K562 (cell line): ENCODE measurements around the gene TAF4. TPM values are rescaled to one million over a fixed set of nuclear protein-coding genes. Genes with fewer than 3 reads are reported as not detected.

Experiments used
- ATAC-seq: fragments of 200-7000 bp; cut with Tn5 transposase; 3 replicates; pipeline ENCODE4 v1.9.1; 2020; ENCODE audit warnings: moderate library complexity
- BruUV-seq: library from RNA; stranded (reverse); fragments of 400-500 nt; replicated peaks from 2 replicates; lab custom pipeline; 2021; lab: Mats Ljungman, UMichigan
- CTCF ChIA-PET: fragments of 300-600 bp; formaldehyde crosslinking; extraction: SDS; loops from one replicate; lab custom pipeline; 2021; ENCODE audit warnings: low intra/inter-chr PET ratio; lab: Yijun Ruan, JAX
- POLR2A ChIA-PET: fragments of 300-600, 350-650 bp; sonication (Branson Sonifier 250); formaldehyde crosslinking; extraction: SDS; loops from one replicate; lab custom pipeline; 2021; ENCODE audit warnings: antibody characterized with exemption, inconsistent platforms; lab: Yijun Ruan, JAX
- DNase-seq, 4 experiments: peaks; one replicate each; pipeline versions ENCODE4 v3.0.0 to v3.0.0-alpha.2; 2011 to 2018; ENCODE audit warnings: low spot score in 3 of 4, mixed read lengths in 3 of 4; ENCODE audit errors: extremely low read depth in 1 of 4
- FAIRE-seq: peaks from 2 replicates; lab custom pipeline; 2011; peaks lifted over from hg19 to GRCh38; lab: Jason Lieb, UNC
- H2AFZ ChIP-seq: 2 replicates; pipeline ENCODE4 v1.6.0; 2011; ENCODE audit warnings: low read depth, low read length, control low read depth, inconsistent platforms
- H3K27ac ChIP-seq: fragments of 200-600 bp; 3 replicates; pipeline ENCODE4 v1.8.0; 2011; ENCODE audit warnings: low read depth, mild to moderate bottlenecking, control low read depth, inconsistent platforms, low read length, moderate library complexity, mixed read lengths; ENCODE audit errors: extremely low read depth
- H3K27me3 ChIP-seq, 2 experiments: fragments of 300-600 bp in 1 of 2; 2 replicates in 1 of 2; 3 replicates in 1 of 2; pipeline versions ENCODE4 v1.6.0 to v1.8.0; 2011; ENCODE audit warnings: inconsistent platforms in 2 of 2, low read length in 2 of 2, mild to moderate bottlenecking in 1 of 2, mixed read lengths in 1 of 2, moderate library complexity in 1 of 2; ENCODE audit not compliant: control insufficient read depth in 2 of 2, insufficient read depth in 2 of 2
- H3K36me3 ChIP-seq: fragments of 300-600 bp; 3 replicates; pipeline ENCODE4 v1.8.0; 2011; ENCODE audit warnings: mild to moderate bottlenecking, low read length, inconsistent platforms; ENCODE audit not compliant: control insufficient read depth, insufficient read depth
- H3K4me1 ChIP-seq, 2 experiments: fragments of 200-600 bp in 1 of 2; replicated peaks in 1 of 2; 2 replicates in 1 of 2; 3 replicates in 1 of 2; pipeline versions ENCODE4 v1.5.1 to v1.8.0; 2011; ENCODE audit warnings: inconsistent platforms in 2 of 2, low read length in 2 of 2, mild to moderate bottlenecking in 1 of 2, mixed read lengths in 1 of 2, moderate library complexity in 1 of 2; ENCODE audit not compliant: control insufficient read depth in 2 of 2, insufficient read depth in 2 of 2
- H3K4me2 ChIP-seq: 2 replicates; pipeline ENCODE4 v1.6.1; 2011; ENCODE audit warnings: low read length, control low read depth, inconsistent platforms, mixed read lengths; ENCODE audit not compliant: insufficient read depth
- H3K4me3 ChIP-seq: fragments of 200-600 bp; sonication (generic), shearing (Covaris generic); 2 replicates; pipeline ENCODE4 v1.5.1; 2016; ENCODE audit warnings: control low read depth, inconsistent platforms
- H3K79me2 ChIP-seq: fragments of 200-600 bp; 3 replicates; pipeline ENCODE4 v1.8.0; 2011; ENCODE audit warnings: low read length, inconsistent platforms; ENCODE audit not compliant: control insufficient read depth, insufficient read depth
- H3K9ac ChIP-seq, 2 experiments: 2 replicates each; pipeline versions ENCODE4 v1.6.0 to v1.6.1; 2011; ENCODE audit warnings: low read depth in 2 of 2, low read length in 2 of 2, control low read depth in 1 of 2, inconsistent platforms in 1 of 2, mild to moderate bottlenecking in 1 of 2, mixed read lengths in 1 of 2; ENCODE audit not compliant: insufficient read depth in 1 of 2
- H3K9me1 ChIP-seq: one replicate; pipeline ENCODE4 v1.6.0; 2011; ENCODE audit warnings: inconsistent platforms, mild to moderate bottlenecking, low read length, moderate library complexity; ENCODE audit not compliant: control insufficient read depth, insufficient read depth
- H3K9me3 ChIP-seq: replicated peaks from 2 replicates; pipeline ENCODE4 v1.5.1; 2011; ENCODE audit warnings: low read depth, low read length, inconsistent platforms; ENCODE audit not compliant: control insufficient read depth, insufficient read depth
- H4K20me1 ChIP-seq: replicated peaks from 2 replicates; pipeline ENCODE4 v1.6.1; 2011; ENCODE audit warnings: low read length, inconsistent platforms, mixed read lengths; ENCODE audit not compliant: control insufficient read depth, insufficient read depth
- ARNT ChIP-seq, 2 experiments: fragments of 450-650 bp; IDR thresholded peaks; 2 replicates each; pipeline ENCODE4 v1.6.1; 2016; ENCODE audit warnings: mild to moderate bottlenecking in 1 of 2
- CBX2 ChIP-seq: fragments of 200-600 bp; sonication (generic); IDR thresholded peaks from one replicate; pipeline ENCODE4 v1.6.1; 2012; ENCODE audit warnings: mild to moderate bottlenecking, low read length, inconsistent platforms; ENCODE audit not compliant: insufficient read depth, poor library complexity, severe bottlenecking
- FOXO4 ChIP-seq: fragments of 450-650 bp; formaldehyde crosslinking; IDR thresholded peaks from 2 replicates; pipeline ENCODE4 v1.4.0; 2020; ENCODE audit warnings: mild to moderate bottlenecking, moderate library complexity
- KAT8 ChIP-seq: fragments of 450-650 bp; IDR thresholded peaks from 2 replicates; pipeline ENCODE4 v1.6.1; 2016; ENCODE audit warnings: low read depth, mild to moderate bottlenecking
- KHSRP ChIP-seq: fragments of 450-650 bp; IDR thresholded peaks from 2 replicates; pipeline ENCODE4 v1.6.1; 2017
- SAFB2 ChIP-seq: fragments of 200-400 bp; formaldehyde crosslinking; IDR thresholded peaks from 2 replicates; pipeline ENCODE4 v1.6.1; 2018; ENCODE audit warnings: borderline replicate concordance, low read length, low read depth, moderate library complexity; ENCODE audit not compliant: severe bottlenecking
- SRF ChIP-seq, 2 experiments: fragments of 250-450, 450-650 bp in 1 of 2; sonication (Bioruptor Pico) in 1 of 2; sonication (generic) in 1 of 2; formaldehyde crosslinking; IDR thresholded peaks; 2 replicates each; pipeline versions ENCODE4 v1.5.0 to v1.5.1; 2020 to 2022; ENCODE audit warnings: mild to moderate bottlenecking in 1 of 2, missing genetic modification reagents in 1 of 2
- SRSF3 ChIP-seq: fragments of 200-400 bp; formaldehyde crosslinking; IDR thresholded peaks from 2 replicates; pipeline ENCODE4 v1.6.1; 2016; ENCODE audit warnings: mild to moderate bottlenecking, low read length, moderate library complexity; ENCODE audit not compliant: insufficient read depth
- WGBS: fragments of 100-300 bp; shearing (Covaris generic); methylation state at CpG from one replicate; pipeline ENCODE4 v1.1.6; 2016; ENCODE audit warnings: low coverage, mixed read lengths; ENCODE audit not compliant: insufficient coverage; ENCODE audit errors: missing lambda C conversion rate; 5-methylcytosine and 5-hydroxymethylcytosine counted together
- in situ Hi-C: fragments of 300-500 bp; cut with MboI; formaldehyde crosslinking; loops from 4 replicates; pipeline ENCODE4 v1.15.0; 2018; ENCODE audit warnings: inconsistent platforms, mixed read lengths
- intact Hi-C: fragments of 100-400 bp; cut with micrococcal nuclease; formaldehyde crosslinking; loops from 2 replicates; pipeline ENCODE4 v1.14.2; 2022
- polyA plus RNA-seq, 8 experiments: library from polyadenylated mRNA; depleted of rRNA in 4 of 8; stranded (reverse) in 5 of 8; unstranded in 3 of 8; fragments of >200 nt; fragmentation: Nextera tagmentation in 2 of 8; fragmentation: Illumina TruSeq in 1 of 8; extraction: Ambion mirVana in 2 of 8; extraction: Trizol in 1 of 8; gene quantifications; 2 replicates each; pipeline versions ENCODE4 v1.2.1 to v1.2.3, GENCODE V29; 2011 to 2014; ENCODE audit warnings: inconsistent platforms in 1 of 8, missing spikeins in 1 of 8
- total RNA-seq, 7 experiments: library from RNA; depleted of rRNA in 6 of 7; stranded (reverse); fragments of >200 nt in 6 of 7; fragmentation: Illumina TruSeq in 2 of 7; extraction: Trizol in 2 of 7; gene quantifications; 2 replicates each; pipeline versions ENCODE4 v1.2.1 to v1.2.3, GENCODE V29; 2011 to 2021; ENCODE audit warnings: low replicate concordance in 1 of 7
- TF ChIP-seq, protein P1 (sequence below): fragments of 200-800 bp; sonication (Bioruptor generic); IDR thresholded peaks from 2 replicates; pipeline ENCODE4 v1.6.1; 2016; ENCODE audit warnings: missing genetic modification characterization, missing compliant biosample characterization
- TF ChIP-seq, protein P2 (sequence below), 2 experiments: fragments of 450-650 bp; IDR thresholded peaks; 2 replicates each; pipeline ENCODE4 v1.6.1; 2016

TAF4 gene
- total and polyA plus RNA-seq, 9 of the 15 experiments (the other 6 are each of a cell fraction or from before 2014, with no cell fraction given) = 0.44 to 28.3 (median 5.6) TPM

DNA sequence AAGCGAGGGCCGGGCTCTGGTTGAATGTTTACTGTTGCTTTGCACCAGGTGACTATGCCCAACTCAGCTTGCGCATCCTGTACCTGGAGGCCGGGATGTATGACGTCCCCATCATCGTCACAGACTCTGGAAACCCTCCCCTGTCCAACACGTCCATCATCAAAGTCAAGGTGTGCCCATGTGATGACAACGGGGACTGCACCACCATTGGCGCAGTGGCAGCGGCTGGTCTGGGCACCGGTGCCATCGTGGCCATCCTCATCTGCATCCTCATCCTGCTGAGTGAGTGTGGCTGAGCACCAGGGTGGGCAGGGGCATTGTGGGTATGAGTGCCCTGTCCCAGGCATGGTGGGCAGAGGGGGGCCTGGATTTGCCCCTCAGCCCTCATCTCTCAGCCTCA, 136.1 kb downstream of the TAF4 start (continued):
- TF ChIP-seq, protein P1, sequence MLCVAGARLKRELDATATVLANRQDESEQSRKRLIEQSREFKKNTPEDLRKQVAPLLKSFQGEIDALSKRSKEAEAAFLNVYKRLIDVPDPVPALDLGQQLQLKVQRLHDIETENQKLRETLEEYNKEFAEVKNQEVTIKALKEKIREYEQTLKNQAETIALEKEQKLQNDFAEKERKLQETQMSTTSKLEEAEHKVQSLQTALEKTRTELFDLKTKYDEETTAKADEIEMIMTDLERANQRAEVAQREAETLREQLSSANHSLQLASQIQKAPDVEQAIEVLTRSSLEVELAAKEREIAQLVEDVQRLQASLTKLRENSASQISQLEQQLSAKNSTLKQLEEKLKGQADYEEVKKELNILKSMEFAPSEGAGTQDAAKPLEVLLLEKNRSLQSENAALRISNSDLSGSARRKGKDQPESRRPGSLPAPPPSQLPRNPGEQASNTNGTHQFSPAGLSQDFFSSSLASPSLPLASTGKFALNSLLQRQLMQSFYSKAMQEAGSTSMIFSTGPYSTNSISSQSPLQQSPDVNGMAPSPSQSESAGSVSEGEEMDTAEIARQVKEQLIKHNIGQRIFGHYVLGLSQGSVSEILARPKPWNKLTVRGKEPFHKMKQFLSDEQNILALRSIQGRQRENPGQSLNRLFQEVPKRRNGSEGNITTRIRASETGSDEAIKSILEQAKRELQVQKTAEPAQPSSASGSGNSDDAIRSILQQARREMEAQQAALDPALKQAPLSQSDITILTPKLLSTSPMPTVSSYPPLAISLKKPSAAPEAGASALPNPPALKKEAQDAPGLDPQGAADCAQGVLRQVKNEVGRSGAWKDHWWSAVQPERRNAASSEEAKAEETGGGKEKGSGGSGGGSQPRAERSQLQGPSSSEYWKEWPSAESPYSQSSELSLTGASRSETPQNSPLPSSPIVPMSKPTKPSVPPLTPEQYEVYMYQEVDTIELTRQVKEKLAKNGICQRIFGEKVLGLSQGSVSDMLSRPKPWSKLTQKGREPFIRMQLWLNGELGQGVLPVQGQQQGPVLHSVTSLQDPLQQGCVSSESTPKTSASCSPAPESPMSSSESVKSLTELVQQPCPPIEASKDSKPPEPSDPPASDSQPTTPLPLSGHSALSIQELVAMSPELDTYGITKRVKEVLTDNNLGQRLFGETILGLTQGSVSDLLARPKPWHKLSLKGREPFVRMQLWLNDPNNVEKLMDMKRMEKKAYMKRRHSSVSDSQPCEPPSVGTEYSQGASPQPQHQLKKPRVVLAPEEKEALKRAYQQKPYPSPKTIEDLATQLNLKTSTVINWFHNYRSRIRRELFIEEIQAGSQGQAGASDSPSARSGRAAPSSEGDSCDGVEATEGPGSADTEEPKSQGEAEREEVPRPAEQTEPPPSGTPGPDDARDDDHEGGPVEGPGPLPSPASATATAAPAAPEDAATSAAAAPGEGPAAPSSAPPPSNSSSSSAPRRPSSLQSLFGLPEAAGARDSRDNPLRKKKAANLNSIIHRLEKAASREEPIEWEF (CRISPR knock-in tag) = no peak
- TF ChIP-seq, all 486 proteins: peak for 0

- H3K4me3 ChIP-seq = no peak overlapping the region
- ChIA-PET CTCF (no interaction called here), POLR2A (no interaction called here)
- peaks cover 6 to 46% of the 10 kb centered on the region in 2 experiments; a peak in 4 of 5 replicates for H3K4me1 ChIP-seq
- FAIRE-seq (no peak), DNase-seq (no peak), ATAC-seq (no peak)
- no peaks in the 10 kb centered on the region for H3K9me1 ChIP-seq
- no peak overlapping the region for H3K27ac ChIP-seq
- H3K9me3 ChIP-seq = no peaks in the 10 kb centered on the region; the same call in 1 of the 2 replicates
- no peak overlapping the region; a peak in 1 of 4 replicates for H3K9ac ChIP-seq
- in situ Hi-C loops (no loop called here), intact Hi-C loops (no loop called here)
- peaks cover 4% of the 10 kb centered on the region; the same call in 1 of the 2 replicates for H4K20me1 ChIP-seq
- H3K79me2 ChIP-seq = no peaks in the 10 kb centered on the region
- WGBS = 25% methylated on average over 31 of the region's 43 CpGs
- BruUV-seq = no TSS peak
- peaks cover 24 to 86% of the 10 kb centered on the region in 2 experiments for H3K27me3 ChIP-seq
- H3K36me3 ChIP-seq = no peaks in the 10 kb centered on the region
- H2AFZ ChIP-seq = no peak overlapping the region
- no peak overlapping the region for H3K4me2 ChIP-seq
- TF ChIP-seq SAFB2 (no peak), KAT8 (no peak), FOXO4 (CRISPR knock-in tag) (no peak), SRF (CRISPR knock-in tag; IDR thresholded peaks at IDR 0.05) (no peak), CBX2 (no peak), SRSF3 (no peak), KHSRP (no peak), ARNT (IDR thresholded peaks at IDR 0.05) (no peak)
- TF ChIP-seq, protein P2, sequence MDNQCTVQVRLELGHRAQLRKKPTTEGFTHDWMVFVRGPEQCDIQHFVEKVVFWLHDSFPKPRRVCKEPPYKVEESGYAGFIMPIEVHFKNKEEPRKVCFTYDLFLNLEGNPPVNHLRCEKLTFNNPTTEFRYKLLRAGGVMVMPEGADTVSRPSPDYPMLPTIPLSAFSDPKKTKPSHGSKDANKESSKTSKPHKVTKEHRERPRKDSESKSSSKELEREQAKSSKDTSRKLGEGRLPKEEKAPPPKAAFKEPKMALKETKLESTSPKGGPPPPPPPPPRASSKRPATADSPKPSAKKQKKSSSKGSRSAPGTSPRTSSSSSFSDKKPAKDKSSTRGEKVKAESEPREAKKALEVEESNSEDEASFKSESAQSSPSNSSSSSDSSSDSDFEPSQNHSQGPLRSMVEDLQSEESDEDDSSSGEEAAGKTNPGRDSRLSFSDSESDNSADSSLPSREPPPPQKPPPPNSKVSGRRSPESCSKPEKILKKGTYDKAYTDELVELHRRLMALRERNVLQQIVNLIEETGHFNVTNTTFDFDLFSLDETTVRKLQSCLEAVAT (IDR thresholded peaks at IDR 0.05) = no peak
Measured at GRCh38 chr20:61927826-61928541, 137.7 kb downstream of the TAF4 start.
